Measurements from ENCODE around the gene ARID4B. TPM values are rescaled to one million over a fixed set of nuclear protein-coding genes. Genes with fewer than 3 reads are reported as not detected.

Gene ARID4B
- total and polyA plus RNA-seq, 2 of the 13 experiments (the other 11 are each of a cell fraction or from before 2014, with no cell fraction given): 9.7 to 24.6 TPM

DNA sequence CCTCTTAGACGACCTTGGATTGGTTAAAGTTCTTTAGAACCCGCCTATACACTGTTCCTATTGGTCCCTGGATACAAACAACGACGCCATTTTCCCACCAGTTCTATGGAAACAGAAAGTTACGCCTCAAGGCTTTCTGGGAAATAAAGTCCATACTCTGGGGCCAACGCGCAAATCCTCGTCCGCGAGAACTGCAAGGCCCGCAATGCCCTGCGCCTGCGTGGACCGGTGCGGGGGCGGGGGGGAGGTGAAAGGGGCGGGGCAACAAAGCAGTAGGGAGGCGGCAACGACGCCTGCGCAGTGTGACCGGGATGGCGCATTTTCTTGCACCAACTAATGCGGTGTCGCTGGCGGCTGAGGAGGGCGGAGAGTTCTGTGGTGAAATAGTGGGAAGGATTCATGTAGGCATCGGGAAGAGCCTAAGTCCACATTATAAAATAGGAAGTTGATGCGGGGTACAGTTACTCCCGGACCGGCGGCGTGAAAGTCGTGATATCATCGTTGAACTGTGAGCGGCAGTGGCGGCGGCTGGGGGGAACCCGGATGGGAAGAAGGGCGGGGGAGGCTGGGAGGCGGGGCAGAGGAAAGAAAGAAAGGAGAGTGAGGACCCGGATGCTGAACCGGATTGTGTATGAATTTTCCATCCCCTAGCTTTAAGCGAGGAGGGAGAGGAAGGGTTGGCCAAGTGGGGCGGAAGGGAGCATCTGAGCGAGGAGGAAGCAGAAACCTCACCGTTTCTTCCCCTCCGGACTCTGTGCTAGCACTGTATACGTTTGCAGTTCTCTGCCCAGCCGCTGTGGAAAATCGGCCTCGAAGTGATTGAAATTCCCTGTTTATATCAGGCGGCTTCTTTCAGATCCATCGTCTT is 526 bp upstream of the ARID4B start, which contains the start of gene GGPS1 (continued):
- TF ChIP-seq, protein P1, sequence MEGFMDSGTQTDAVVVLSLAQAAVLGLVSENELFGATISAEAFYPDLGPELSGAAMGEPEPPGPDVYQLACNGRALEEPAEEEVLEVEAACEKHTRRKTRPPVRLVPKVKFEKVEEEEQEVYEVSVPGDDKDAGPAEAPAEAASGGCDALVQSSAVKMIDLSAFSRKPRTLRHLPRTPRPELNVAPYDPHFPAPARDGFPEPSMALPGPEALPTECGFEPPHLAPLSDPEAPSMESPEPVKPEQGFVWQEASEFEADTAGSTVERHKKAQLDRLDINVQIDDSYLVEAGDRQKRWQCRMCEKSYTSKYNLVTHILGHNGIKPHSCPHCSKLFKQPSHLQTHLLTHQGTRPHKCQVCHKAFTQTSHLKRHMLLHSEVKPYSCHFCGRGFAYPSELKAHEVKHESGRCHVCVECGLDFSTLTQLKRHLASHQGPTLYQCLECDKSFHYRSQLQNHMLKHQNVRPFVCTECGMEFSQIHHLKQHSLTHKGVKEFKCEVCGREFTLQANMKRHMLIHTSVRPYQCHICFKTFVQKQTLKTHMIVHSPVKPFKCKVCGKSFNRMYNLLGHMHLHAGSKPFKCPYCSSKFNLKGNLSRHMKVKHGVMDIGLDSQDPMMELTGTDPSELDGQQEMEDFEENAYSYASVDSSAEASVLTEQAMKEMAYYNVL (CRISPR knock-in tag; IDR thresholded peaks at IDR 0.05; ENCODE audit: borderline replicate concordance): peak; percentile 88
- TF ChIP-seq, protein P2, sequence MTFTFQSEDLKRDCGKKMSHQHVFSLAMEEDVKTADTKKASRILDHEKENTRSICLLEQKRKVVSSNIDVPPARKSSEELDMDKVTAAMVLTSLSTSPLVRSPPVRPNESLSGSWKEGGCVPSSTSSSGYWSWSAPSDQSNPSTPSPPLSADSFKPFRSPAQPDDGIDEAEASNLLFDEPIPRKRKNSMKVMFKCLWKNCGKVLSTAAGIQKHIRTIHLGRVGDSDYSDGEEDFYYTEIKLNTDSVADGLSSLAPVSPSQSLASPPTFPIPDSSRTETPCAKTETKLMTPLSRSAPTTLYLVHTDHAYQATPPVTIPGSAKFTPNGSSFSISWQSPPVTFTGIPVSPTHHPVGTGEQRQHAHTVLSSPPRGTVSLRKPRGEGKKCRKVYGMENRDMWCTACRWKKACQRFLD (CRISPR knock-in tag; IDR thresholded peaks at IDR 0.05; ENCODE audit: borderline replicate concordance): no peak
- TF ChIP-seq, protein P3, sequence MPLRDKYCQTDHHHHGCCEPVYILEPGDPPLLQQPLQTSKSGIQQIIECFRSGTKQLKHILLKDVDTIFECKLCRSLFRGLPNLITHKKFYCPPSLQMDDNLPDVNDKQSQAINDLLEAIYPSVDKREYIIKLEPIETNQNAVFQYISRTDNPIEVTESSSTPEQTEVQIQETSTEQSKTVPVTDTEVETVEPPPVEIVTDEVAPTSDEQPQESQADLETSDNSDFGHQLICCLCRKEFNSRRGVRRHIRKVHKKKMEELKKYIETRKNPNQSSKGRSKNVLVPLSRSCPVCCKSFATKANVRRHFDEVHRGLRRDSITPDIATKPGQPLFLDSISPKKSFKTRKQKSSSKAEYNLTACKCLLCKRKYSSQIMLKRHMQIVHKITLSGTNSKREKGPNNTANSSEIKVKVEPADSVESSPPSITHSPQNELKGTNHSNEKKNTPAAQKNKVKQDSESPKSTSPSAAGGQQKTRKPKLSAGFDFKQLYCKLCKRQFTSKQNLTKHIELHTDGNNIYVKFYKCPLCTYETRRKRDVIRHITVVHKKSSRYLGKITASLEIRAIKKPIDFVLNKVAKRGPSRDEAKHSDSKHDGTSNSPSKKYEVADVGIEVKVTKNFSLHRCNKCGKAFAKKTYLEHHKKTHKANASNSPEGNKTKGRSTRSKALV (CRISPR knock-in tag; IDR thresholded peaks at IDR 0.05): no peak
- no peak for TF ChIP-seq ZNF441 (CRISPR knock-in tag; IDR thresholded peaks at IDR 0.05; ENCODE audit: borderline replicate concordance)
- TF ChIP-seq, protein P4, sequence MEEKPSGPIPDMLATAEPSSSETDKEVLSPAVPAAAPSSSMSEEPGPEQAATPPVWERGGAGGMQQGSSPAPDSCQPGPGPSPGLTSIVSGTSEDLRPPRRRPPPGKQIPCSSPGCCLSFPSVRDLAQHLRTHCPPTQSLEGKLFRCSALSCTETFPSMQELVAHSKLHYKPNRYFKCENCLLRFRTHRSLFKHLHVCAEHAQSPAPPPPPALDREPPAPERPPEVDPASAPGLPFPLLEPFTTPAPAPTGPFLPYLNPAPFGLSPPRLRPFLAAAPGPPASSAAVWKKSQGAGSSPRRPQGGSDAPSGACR (CRISPR knock-in tag; IDR thresholded peaks at IDR 0.05): no peak
- TF ChIP-seq ZNF30 (CRISPR knock-in tag; IDR thresholded peaks at IDR 0.05): no peak
- 0 out of 2 replicates have a peak, but pooled peaks have one; percentile 26 for TF ChIP-seq ZNF614 (CRISPR knock-in tag; IDR thresholded peaks at IDR 0.05; ENCODE audit: borderline replicate concordance)
- no peak for TF ChIP-seq ZNF138 (CRISPR knock-in tag; IDR thresholded peaks at IDR 0.05; ENCODE audit: low read depth)
- TF ChIP-seq ZNF792 (CRISPR knock-in tag; IDR thresholded peaks at IDR 0.05): 0 out of 2 replicates have a peak, but pooled peaks have one; percentile 26
- TF ChIP-seq ZNF225 (CRISPR knock-in tag; IDR thresholded peaks at IDR 0.05): no peak
- no peak for TF ChIP-seq MEIS1 (CRISPR knock-in tag; IDR thresholded peaks at IDR 0.05; ENCODE audit: borderline replicate concordance)
- no peak for TF ChIP-seq NRL (CRISPR knock-in tag; IDR thresholded peaks at IDR 0.05; ENCODE audit: borderline replicate concordance)
- TF ChIP-seq, protein P5, sequence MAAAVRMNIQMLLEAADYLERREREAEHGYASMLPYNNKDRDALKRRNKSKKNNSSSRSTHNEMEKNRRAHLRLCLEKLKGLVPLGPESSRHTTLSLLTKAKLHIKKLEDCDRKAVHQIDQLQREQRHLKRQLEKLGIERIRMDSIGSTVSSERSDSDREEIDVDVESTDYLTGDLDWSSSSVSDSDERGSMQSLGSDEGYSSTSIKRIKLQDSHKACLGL (CRISPR knock-in tag; IDR thresholded peaks at IDR 0.05): no peak
- TF ChIP-seq ZMAT3 (CRISPR knock-in tag; conservative IDR thresholded peaks at IDR 0.05): no peak
- no peak for TF ChIP-seq SMYD3 (CRISPR knock-in tag; IDR thresholded peaks at IDR 0.05)
- TF ChIP-seq HNRNPK (IDR thresholded peaks at IDR 0.05; ENCODE audit: low read depth, low read length, poor library complexity, severe bottlenecking): no peak
- TF ChIP-seq, protein P6, sequence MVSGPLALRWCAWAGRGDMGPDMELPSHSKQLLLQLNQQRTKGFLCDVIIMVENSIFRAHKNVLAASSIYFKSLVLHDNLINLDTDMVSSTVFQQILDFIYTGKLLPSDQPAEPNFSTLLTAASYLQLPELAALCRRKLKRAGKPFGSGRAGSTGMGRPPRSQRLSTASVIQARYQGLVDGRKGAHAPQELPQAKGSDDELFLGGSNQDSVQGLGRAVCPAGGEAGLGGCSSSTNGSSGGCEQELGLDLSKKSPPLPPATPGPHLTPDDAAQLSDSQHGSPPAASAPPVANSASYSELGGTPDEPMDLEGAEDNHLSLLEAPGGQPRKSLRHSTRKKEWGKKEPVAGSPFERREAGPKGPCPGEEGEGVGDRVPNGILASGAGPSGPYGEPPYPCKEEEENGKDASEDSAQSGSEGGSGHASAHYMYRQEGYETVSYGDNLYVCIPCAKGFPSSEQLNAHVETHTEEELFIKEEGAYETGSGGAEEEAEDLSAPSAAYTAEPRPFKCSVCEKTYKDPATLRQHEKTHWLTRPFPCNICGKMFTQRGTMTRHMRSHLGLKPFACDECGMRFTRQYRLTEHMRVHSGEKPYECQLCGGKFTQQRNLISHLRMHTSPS (CRISPR knock-in tag; IDR thresholded peaks at IDR 0.05; ENCODE audit: low read depth): no peak
- TF ChIP-seq IKZF1 (IDR thresholded peaks at IDR 0.05): no peak
- no peak for TF ChIP-seq PPARG (CRISPR knock-in tag; conservative IDR thresholded peaks at IDR 0.05)

Data from HepG2 (cell line).